Suprapubic skin (tissue), 4 donors: Measurements from ENCODE around the gene RBMS3.

Experiments
- EP300 ChIP-seq: sonication (generic); formaldehyde crosslinking; IDR thresholded peaks from one replicate; pipeline ENCODE4 v1.6.1; 2017; ENCODE audit warnings: antibody characterized with exemption
- POLR2A ChIP-seq, 2 donors: fragments of 450-650 bp; IDR thresholded peaks; one replicate each; pipeline ENCODE4 v1.6.1; 2017; ENCODE audit warnings: antibody characterized with exemption in 2 of 2, mild to moderate bottlenecking in 2 of 2, moderate library complexity in 2 of 2
- POLR2AphosphoS5 ChIP-seq, 3 donors: sonication (generic); formaldehyde crosslinking; IDR thresholded peaks; one replicate each; pipeline ENCODE4 v1.6.1; 2017; ENCODE audit warnings: antibody characterized with exemption in 3 of 3

DNA sequence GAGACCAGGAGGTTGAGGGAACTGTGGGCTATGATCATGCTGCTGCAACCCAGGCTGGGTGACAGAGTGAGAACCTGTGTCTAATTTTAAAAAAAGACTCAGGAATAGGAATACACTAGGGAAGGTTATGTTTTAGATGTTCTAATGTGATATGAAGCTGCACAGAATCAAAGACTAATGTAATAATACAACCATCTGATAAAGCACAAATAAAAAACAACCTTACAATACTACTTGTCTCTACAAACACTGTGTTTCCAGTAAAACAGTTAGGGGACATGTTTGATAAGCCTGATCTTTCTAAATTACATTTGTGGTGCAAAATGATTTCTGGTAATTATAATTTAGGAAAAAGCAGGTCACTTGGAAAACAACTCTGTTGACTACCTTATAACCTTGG is 56.7 kb downstream of the RBMS3 start:
- TF ChIP-seq POLR2A (IDR thresholded peaks at IDR 0.05) (no peak), POLR2AphosphoS5 (IDR thresholded peaks at IDR 0.05) (no peak), EP300 (no peak)
